ENCODE data around the gene UBA3.

Gene UBA3

DNA sequence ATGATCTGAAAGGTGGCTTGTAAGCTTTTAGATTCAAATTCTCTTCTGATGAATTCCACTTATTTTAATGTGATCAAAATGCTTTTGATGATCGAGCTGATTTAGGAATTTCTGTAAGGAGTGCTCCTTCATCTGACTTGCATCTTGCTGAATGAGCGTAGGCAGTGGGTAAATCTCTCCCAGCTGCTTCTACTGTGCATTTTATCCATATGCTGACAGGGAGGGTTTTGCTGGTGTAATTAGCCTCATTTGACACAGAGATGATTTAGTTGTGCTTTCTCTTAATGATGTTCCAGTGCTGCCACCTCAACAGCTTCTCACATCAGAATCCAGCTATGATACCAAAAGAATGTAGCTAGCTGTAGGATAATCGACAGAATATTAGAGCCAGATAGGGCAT, 46.1 kb upstream of the UBA3 start:
- Histone ChIP-seq H4K91ac (ENCODE audit: low read length) (no peak overlapping the region), H3K36me3 (ENCODE audit: control insufficient read depth in 1 of 2, insufficient read depth in 2 of 2, low read depth in 1 of 2, low read length in 2 of 2) (no peaks in the 10 kb centered on the region), H3K9ac (ENCODE audit: low read length) (no peak overlapping the region), H3K4me1 (ENCODE audit: control insufficient read depth, insufficient read depth, low read depth, low read length) (no peaks in the 10 kb centered on the region), H3K23ac (ENCODE audit: low read length in 2 of 2) (no peak overlapping the region), H2BK12ac (ENCODE audit: low read length in 2 of 2) (no peak overlapping the region), H2BK120ac (ENCODE audit: low read depth, low read length) (no peak overlapping the region), H3K4ac (ENCODE audit: low read depth in 1 of 2, low read length in 2 of 2) (no peak overlapping the region), H3K4me2 (ENCODE audit: low read length, poor library complexity, severe bottlenecking) (no peak overlapping the region), H3K27me3 (ENCODE audit: control insufficient read depth in 1 of 2, insufficient read depth in 1 of 2, low read length in 2 of 2) (peaks cover 0 to 15% of the 10 kb centered on the region in 2 experiments), H3K79me1 (replicated peaks; ENCODE audit: low read length, poor library complexity, severe bottlenecking) (no peaks in the 10 kb centered on the region), H3K27ac (ENCODE audit: low read length, poor library complexity, severe bottlenecking) (no peak overlapping the region), H3K4me3 (ENCODE audit: insufficient read depth in 1 of 2, low read depth in 1 of 2, low read length in 2 of 2) (no peak overlapping the region), H2AK5ac (ENCODE audit: low read length, severe bottlenecking) (no peak overlapping the region), H2BK5ac (ENCODE audit: low read depth, low read length, poor library complexity, severe bottlenecking) (no peak overlapping the region), H3K18ac (ENCODE audit: low read depth in 1 of 2, low read length in 2 of 2) (no peak overlapping the region), H3K14ac (ENCODE audit: low read length in 2 of 2) (no peak overlapping the region), H2BK15ac (ENCODE audit: low read depth, poor library complexity, severe bottlenecking) (no peak overlapping the region), H4K8ac (ENCODE audit: low read length) (no peak overlapping the region), H2AFZ (ENCODE audit: low read depth, low read length) (no peak overlapping the region), H3K9me3 (ENCODE audit: control insufficient read depth, low read length) (no peaks in the 10 kb centered on the region)
- 100% methylated on average over 2 of the region's 3 CpGs for WGBS
- DNase-seq = no peak

DNA sequence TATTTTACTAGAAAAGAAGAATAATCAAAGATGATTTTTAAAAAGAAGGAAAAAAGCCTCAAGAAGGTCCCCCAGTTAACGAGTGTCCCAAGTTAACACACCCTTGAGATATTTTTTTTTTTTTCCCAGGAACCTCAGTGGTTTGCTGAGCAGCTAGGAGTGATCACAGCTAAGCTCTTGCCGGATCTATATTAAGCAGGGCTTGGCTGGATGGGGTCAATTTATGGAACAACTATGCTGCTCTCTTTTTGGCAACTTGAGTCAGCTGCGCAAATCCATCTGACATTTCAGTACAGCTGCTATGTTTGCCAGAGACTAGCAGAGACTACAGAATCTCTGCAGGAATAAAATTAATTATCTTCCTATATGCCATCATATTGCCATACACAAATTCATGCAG, 42.2 kb upstream of the UBA3 start, which contains the start of gene LMOD3:
TSS of gene LMOD3 (minus strand) at position 193 of the 400 bp plus-strand sequence. CDS start 209 bp downstream, outside the sequence.
- no peak within 1 kb of the TSS for H3K4me3 ChIP-seq (ENCODE audit: insufficient read depth in 1 of 2, low read depth in 1 of 2, low read length in 2 of 2)
- no peak within 1 kb of the TSS for H4K91ac ChIP-seq (ENCODE audit: low read length)
- H3K4me1 ChIP-seq (ENCODE audit: control insufficient read depth, insufficient read depth, low read depth, low read length) = no peaks in the 10 kb centered on the region
- 48% methylated on average over 3 of the region's 3 CpGs for WGBS
- H3K4ac ChIP-seq (ENCODE audit: low read depth in 1 of 2, low read length in 2 of 2) = no peak within 1 kb of the TSS
- H2BK12ac ChIP-seq (ENCODE audit: low read length in 2 of 2) = no peak within 1 kb of the TSS
- H2BK15ac ChIP-seq (ENCODE audit: low read depth, poor library complexity, severe bottlenecking) = no peak within 1 kb of the TSS
- H2AFZ ChIP-seq (ENCODE audit: low read depth, low read length) = no peak within 1 kb of the TSS
- no peaks in the 10 kb centered on the region for H3K9me3 ChIP-seq (ENCODE audit: control insufficient read depth, low read length)
- no peak within 1 kb of the TSS for H2BK120ac ChIP-seq (ENCODE audit: low read depth, low read length)
- peak; percentile 18 for DNase-seq
- no peak within 1 kb of the TSS for H3K14ac ChIP-seq (ENCODE audit: low read length in 2 of 2)
- H3K4me2 ChIP-seq (ENCODE audit: low read length, poor library complexity, severe bottlenecking) = peak within 1 kb of the TSS; percentile 41
- H3K9ac ChIP-seq (ENCODE audit: low read length) = no peak within 1 kb of the TSS
- H3K79me1 ChIP-seq (replicated peaks; ENCODE audit: low read length, poor library complexity, severe bottlenecking) = no peaks in the 10 kb centered on the region
- no peak within 1 kb of the TSS for H3K23ac ChIP-seq (ENCODE audit: low read length in 2 of 2)
- H3K36me3 ChIP-seq (ENCODE audit: control insufficient read depth in 1 of 2, insufficient read depth in 2 of 2, low read depth in 1 of 2, low read length in 2 of 2) = no peaks in the 10 kb centered on the region
- H2AK5ac ChIP-seq (ENCODE audit: low read length, severe bottlenecking) = no peak within 1 kb of the TSS
- no peak within 1 kb of the TSS for H2BK5ac ChIP-seq (ENCODE audit: low read depth, low read length, poor library complexity, severe bottlenecking)
- H4K8ac ChIP-seq (ENCODE audit: low read length) = no peak within 1 kb of the TSS
- H3K27ac ChIP-seq (ENCODE audit: low read length, poor library complexity, severe bottlenecking) = no peak within 1 kb of the TSS
- H3K18ac ChIP-seq (ENCODE audit: low read depth in 1 of 2, low read length in 2 of 2) = no peak within 1 kb of the TSS
- H3K27me3 ChIP-seq (ENCODE audit: control insufficient read depth in 1 of 2, insufficient read depth in 1 of 2, low read length in 2 of 2) = peaks cover 0 to 10% of the 10 kb centered on the region in 2 experiments

DNA sequence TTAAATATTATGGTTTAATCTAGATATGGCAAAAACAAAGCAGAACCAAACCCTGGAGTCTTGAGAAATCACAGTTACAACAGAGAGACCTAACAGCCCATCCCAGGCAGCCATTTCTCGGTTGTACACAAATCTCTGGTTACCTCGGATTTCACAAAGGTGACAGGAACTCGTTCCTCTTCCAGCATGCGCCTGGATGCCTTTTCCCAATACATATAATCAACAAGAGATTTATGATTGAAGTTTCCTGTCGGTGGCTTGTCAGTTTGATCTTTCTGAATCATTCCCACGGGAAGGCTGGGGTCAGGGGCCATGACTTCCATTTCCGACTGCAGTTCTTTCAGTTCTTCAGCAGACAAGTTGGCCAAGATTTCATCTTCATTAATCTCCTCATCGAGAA, 41.8 kb upstream of the UBA3 start:
- no peak overlapping the region for H4K91ac ChIP-seq (ENCODE audit: low read length)
- H3K36me3 ChIP-seq (ENCODE audit: control insufficient read depth in 1 of 2, insufficient read depth in 2 of 2, low read depth in 1 of 2, low read length in 2 of 2) = no peaks in the 10 kb centered on the region
- no peaks in the 10 kb centered on the region for H3K4me1 ChIP-seq (ENCODE audit: control insufficient read depth, insufficient read depth, low read depth, low read length)
- peak; percentile 45 for DNase-seq
- no peak overlapping the region for H2BK5ac ChIP-seq (ENCODE audit: low read depth, low read length, poor library complexity, severe bottlenecking)
- 15% methylated on average over 5 of the region's 8 CpGs for WGBS
- no peak overlapping the region for H2AFZ ChIP-seq (ENCODE audit: low read depth, low read length)
- no peak overlapping the region for H3K18ac ChIP-seq (ENCODE audit: low read depth in 1 of 2, low read length in 2 of 2)
- no peak overlapping the region for H3K9ac ChIP-seq (ENCODE audit: low read length)
- no peak overlapping the region for H3K23ac ChIP-seq (ENCODE audit: low read length in 2 of 2)
- H3K79me1 ChIP-seq (replicated peaks; ENCODE audit: low read length, poor library complexity, severe bottlenecking) = no peaks in the 10 kb centered on the region
- no peak overlapping the region for H3K14ac ChIP-seq (ENCODE audit: low read length in 2 of 2)
- H2AK5ac ChIP-seq (ENCODE audit: low read length, severe bottlenecking) = no peak overlapping the region
- no peak overlapping the region for H2BK15ac ChIP-seq (ENCODE audit: low read depth, poor library complexity, severe bottlenecking)
- H3K27ac ChIP-seq (ENCODE audit: low read length, poor library complexity, severe bottlenecking) = no peak overlapping the region
- H4K8ac ChIP-seq (ENCODE audit: low read length) = no peak overlapping the region
- H2BK120ac ChIP-seq (ENCODE audit: low read depth, low read length) = no peak overlapping the region
- H3K4me2 ChIP-seq (ENCODE audit: low read length, poor library complexity, severe bottlenecking) = peak overlapping the region; percentile 41
- H3K9me3 ChIP-seq (ENCODE audit: control insufficient read depth, low read length) = no peaks in the 10 kb centered on the region
- H2BK12ac ChIP-seq (ENCODE audit: low read length in 2 of 2) = no peak overlapping the region
- H3K4ac ChIP-seq (ENCODE audit: low read depth in 1 of 2, low read length in 2 of 2) = no peak overlapping the region
- peaks cover 0 to 6% of the 10 kb centered on the region in 2 experiments for H3K27me3 ChIP-seq (ENCODE audit: control insufficient read depth in 1 of 2, insufficient read depth in 1 of 2, low read length in 2 of 2)
- H3K4me3 ChIP-seq (ENCODE audit: insufficient read depth in 1 of 2, low read depth in 1 of 2, low read length in 2 of 2) = no peak overlapping the region

DNA sequence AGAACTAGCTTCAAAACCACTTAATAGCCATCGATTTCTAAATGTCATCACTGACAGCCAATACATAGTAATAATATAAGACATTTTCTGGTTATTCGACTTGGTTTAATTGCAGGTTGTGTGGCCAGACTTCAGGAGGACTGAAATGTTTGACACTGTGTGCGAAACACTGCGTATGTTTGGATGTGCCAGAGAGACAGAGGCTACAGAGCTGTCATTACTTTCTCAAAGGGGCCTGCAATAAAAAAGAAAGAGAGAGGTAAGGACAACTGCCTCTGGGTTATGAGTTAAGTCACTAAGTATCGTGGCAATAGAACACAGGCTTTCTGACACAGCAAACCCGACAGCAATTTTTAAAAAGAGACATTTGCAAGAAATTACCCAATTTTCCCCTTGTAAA, 41.3 kb upstream of the UBA3 start:
- H3K18ac ChIP-seq (ENCODE audit: low read depth in 1 of 2, low read length in 2 of 2) = no peak overlapping the region
- 86% methylated on average over 3 of the region's 6 CpGs for WGBS

More for the DNA sequence above, 41.3 kb upstream of the UBA3 start:
- no peak overlapping the region for H3K4ac ChIP-seq (ENCODE audit: low read depth in 1 of 2, low read length in 2 of 2)
- H2AFZ ChIP-seq (ENCODE audit: low read depth, low read length) = no peak overlapping the region
- no peak overlapping the region for H3K9ac ChIP-seq (ENCODE audit: low read length)
- H3K36me3 ChIP-seq (ENCODE audit: control insufficient read depth in 1 of 2, insufficient read depth in 2 of 2, low read depth in 1 of 2, low read length in 2 of 2) = no peaks in the 10 kb centered on the region
- H2AK5ac ChIP-seq (ENCODE audit: low read length, severe bottlenecking) = no peak overlapping the region
- no peaks in the 10 kb centered on the region for H3K4me1 ChIP-seq (ENCODE audit: control insufficient read depth, insufficient read depth, low read depth, low read length)
- H2BK120ac ChIP-seq (ENCODE audit: low read depth, low read length) = no peak overlapping the region
- no peak overlapping the region for H3K27ac ChIP-seq (ENCODE audit: low read length, poor library complexity, severe bottlenecking)
- H3K23ac ChIP-seq (ENCODE audit: low read length in 2 of 2) = no peak overlapping the region
- no peak overlapping the region for H3K14ac ChIP-seq (ENCODE audit: low read length in 2 of 2)
- no peak overlapping the region for H3K4me2 ChIP-seq (ENCODE audit: low read length, poor library complexity, severe bottlenecking)
- no peaks in the 10 kb centered on the region for H3K9me3 ChIP-seq (ENCODE audit: control insufficient read depth, low read length)
- H2BK12ac ChIP-seq (ENCODE audit: low read length in 2 of 2) = no peak overlapping the region
- H4K91ac ChIP-seq (ENCODE audit: low read length) = no peak overlapping the region
- H4K8ac ChIP-seq (ENCODE audit: low read length) = no peak overlapping the region
- no peak overlapping the region for H2BK15ac ChIP-seq (ENCODE audit: low read depth, poor library complexity, severe bottlenecking)
- peaks cover 0 to 5% of the 10 kb centered on the region in 2 experiments for H3K27me3 ChIP-seq (ENCODE audit: control insufficient read depth in 1 of 2, insufficient read depth in 1 of 2, low read length in 2 of 2)
- no peak for DNase-seq
- no peak overlapping the region for H2BK5ac ChIP-seq (ENCODE audit: low read depth, low read length, poor library complexity, severe bottlenecking)
- no peak overlapping the region for H3K4me3 ChIP-seq (ENCODE audit: insufficient read depth in 1 of 2, low read depth in 1 of 2, low read length in 2 of 2)
- H3K79me1 ChIP-seq (replicated peaks; ENCODE audit: low read length, poor library complexity, severe bottlenecking) = no peaks in the 10 kb centered on the region
